ENCODE measurements around the gene CX3CL1.
"Not testable (repeated sequence)": the region's sequence is repeated elsewhere in the genome, so short reads cannot be mapped to it uniquely, and the experiment has no call there.

CX3CL1 gene

GRCh38 chr16:57358086-57358420 lies 14.2 kb upstream of the CX3CL1 start:
- no peak for DNase-seq

- DNase-seq = no peak
These were observed 13.7 kb upstream of the CX3CL1 start, which contains the start of gene CCL22 for GRCh38 chr16:57358527-57359095. Gene CCL22 (plus strand): TSS chr16:57358783. CDS start chr16:57358817, 34 bp downstream.

- no peak for DNase-seq
These were observed 11.9 kb upstream of the CX3CL1 start for GRCh38 chr16:57360321-57360935.

GRCh38 chr16:57361404-57361803 lies 10.9 kb upstream of the CX3CL1 start:
- no peak for DNase-seq

GRCh38 chr16:57364143-57364542 lies 8.1 kb upstream of the CX3CL1 start:
- DNase-seq = no peak

- no peak for DNase-seq
These were observed 5.7 kb upstream of the CX3CL1 start for GRCh38 chr16:57366544-57367040.

- DNase-seq = no peak
These were observed 5.1 kb upstream of the CX3CL1 start for GRCh38 chr16:57367116-57367752.

GRCh38 chr16:57371494-57372371 lies 557 bp upstream of the CX3CL1 start:
- DNase-seq = no peak

GRCh38 chr16:57373117-57373947 lies 1.0 kb downstream of the CX3CL1 start:
- no peak for DNase-seq

- no peak for DNase-seq
These were observed 1.8 kb downstream of the CX3CL1 start for GRCh38 chr16:57374067-57374534.

GRCh38 chr16:57374925-57375465 lies 2.7 kb downstream of the CX3CL1 start:
- DNase-seq = not testable (repeated sequence)

- no peak for DNase-seq
These were observed 4.1 kb downstream of the CX3CL1 start for GRCh38 chr16:57376313-57376818.

- DNase-seq = no peak
These were observed 5.0 kb downstream of the CX3CL1 start for GRCh38 chr16:57377080-57377841.

- DNase-seq = no peak
These were observed 7.3 kb downstream of the CX3CL1 start for GRCh38 chr16:57379579-57379978.

- no peak for DNase-seq
These were observed 8.6 kb downstream of the CX3CL1 start for GRCh38 chr16:57380671-57381462.

GRCh38 chr16:57381791-57382534 lies 9.7 kb downstream of the CX3CL1 start:
- no peak for DNase-seq

- DNase-seq = no peak
These were observed 10.4 kb downstream of the CX3CL1 start for GRCh38 chr16:57382535-57383275.
